Vagina (tissue), 2 donors: ENCODE data around the gene HLA-B. TPM values are rescaled to one million over a fixed set of nuclear protein-coding genes. Genes with fewer than 3 reads are reported as not detected.

Experiments
- DNase-seq, 2 donors: peaks; one replicate each; pipeline ENCODE4 v3.0.0-alpha.2; 2017; ENCODE audit errors: extremely low spot score in 2 of 2
- H3K27ac ChIP-seq: fragments of 200-600 bp; sonication (generic); one replicate; pipeline ENCODE4 v1.5.1; 2019
- H3K27me3 ChIP-seq: fragments of 200-600 bp; sonication (generic); one replicate; pipeline ENCODE4 v1.5.1; 2019
- H3K36me3 ChIP-seq, 2 donors: fragments of 200-600 bp; sonication (generic); one replicate each; pipeline ENCODE4 v1.5.1; 2017 to 2019
- H3K4me1 ChIP-seq: fragments of 200-600 bp; sonication (generic); one replicate; pipeline ENCODE4 v1.5.1; 2019
- H3K4me3 ChIP-seq, 2 donors: fragments of 200-600 bp; sonication (generic); 1 replicate in 1 of 2; 2 replicates in 1 of 2; pipeline ENCODE4 v1.5.1; 2016 to 2019
- H3K9me3 ChIP-seq: fragments of 200-600 bp; sonication (generic); one replicate; pipeline ENCODE4 v1.5.1; 2019
- CTCF ChIP-seq, 3 experiments: fragments of 450-650 bp in 2 of 3; fragments of 200-600 bp in 1 of 3; sonication (generic) in 1 of 3; IDR thresholded peaks; one replicate each; pipeline ENCODE4 v1.5.1; 2017 to 2019; ENCODE audit warnings: antibody characterized with exemption in 3 of 3, mild to moderate bottlenecking in 2 of 3, moderate library complexity in 2 of 3
- POLR2A ChIP-seq, 2 donors: fragments of 450-650 bp; IDR thresholded peaks; one replicate each; pipeline ENCODE4 v1.6.1; 2017; ENCODE audit warnings: antibody characterized with exemption in 2 of 2, mild to moderate bottlenecking in 2 of 2, moderate library complexity in 2 of 2
- POLR2AphosphoS5 ChIP-seq, 2 donors: sonication (generic); formaldehyde crosslinking; IDR thresholded peaks; one replicate each; pipeline ENCODE4 v1.9.0; 2017; ENCODE audit warnings: antibody characterized with exemption in 2 of 2, mild to moderate bottlenecking in 2 of 2, low read depth in 1 of 2; ENCODE audit not compliant: insufficient read depth in 1 of 2
- intact Hi-C: fragments of 100-400 bp; cut with DNase I; formaldehyde crosslinking; loops from one replicate; pipeline ENCODE4 v1.15.1; 2023
- total RNA-seq: library from RNA; depleted of rRNA; stranded (reverse); fragments of >200 nt; gene quantifications from one replicate; pipeline ENCODE4 v1.2.3, GENCODE V29; 2016

The HLA-B gene
- total RNA-seq, 1 donor from 2014 or later = 921 TPM

GRCh38 chr6:31332637-31333602 is 24.1 kb downstream of the HLA-B start:
- TF ChIP-seq CTCF (IDR thresholded peaks at IDR 0.05) (no peak), POLR2AphosphoS5 (IDR thresholded peaks at IDR 0.05; ENCODE audit: insufficient read depth in 1 of 2, low read depth in 1 of 2) (no peak), POLR2A (IDR thresholded peaks at IDR 0.05) (no peak)
- no peaks in the 10 kb centered on the region for H3K27me3 ChIP-seq

GRCh38 chr6:31328355-31328960 is 28.5 kb downstream of the HLA-B start:
- Histone ChIP-seq H3K27ac (no peak overlapping the region), H3K9me3 (no peaks in the 10 kb centered on the region), H3K27me3 (no peaks in the 10 kb centered on the region), H3K4me3 (no peak overlapping the region), H3K4me1 (no peaks in the 10 kb centered on the region), H3K36me3 (no peaks in the 10 kb centered on the region)
- intact Hi-C loops = no loop called here
- DNase-seq = no peak
- TF ChIP-seq POLR2AphosphoS5 (IDR thresholded peaks at IDR 0.05; ENCODE audit: insufficient read depth in 1 of 2, low read depth in 1 of 2) = no peak
- no peak for TF ChIP-seq CTCF (IDR thresholded peaks at IDR 0.05)
- TF ChIP-seq POLR2A (IDR thresholded peaks at IDR 0.05) = no peak

More at GRCh38 chr6:31332637-31333602, 24.1 kb downstream of the HLA-B start:
- no peaks in the 10 kb centered on the region for H3K4me1 ChIP-seq
- no peaks in the 10 kb centered on the region for H3K36me3 ChIP-seq
- intact Hi-C loops = no loop called here
- H3K4me3 ChIP-seq = no peak overlapping the region
- peaks cover 13% of the 10 kb centered on the region for H3K9me3 ChIP-seq
- no peak overlapping the region for H3K27ac ChIP-seq
- DNase-seq = no peak

- intact Hi-C loops = no loop called here
- Histone ChIP-seq H3K36me3 (no peaks in the 10 kb centered on the region), H3K4me3 (no peak overlapping the region), H3K27ac (no peak overlapping the region), H3K4me1 (no peaks in the 10 kb centered on the region), H3K9me3 (no peaks in the 10 kb centered on the region), H3K27me3 (no peaks in the 10 kb centered on the region)
- TF ChIP-seq POLR2AphosphoS5 (IDR thresholded peaks at IDR 0.05; ENCODE audit: insufficient read depth in 1 of 2, low read depth in 1 of 2) (no peak), CTCF (IDR thresholded peaks at IDR 0.05) (no peak), POLR2A (IDR thresholded peaks at IDR 0.05) (no peak)
- DNase-seq = no peak
Measured at GRCh38 chr6:31321820-31322219, 35.2 kb downstream of the HLA-B start.

- no peak for DNase-seq
- Histone ChIP-seq H3K27ac (no peak overlapping the region), H3K36me3 (no peaks in the 10 kb centered on the region), H3K4me3 (no peak overlapping the region), H3K9me3 (no peaks in the 10 kb centered on the region), H3K27me3 (no peaks in the 10 kb centered on the region), H3K4me1 (no peaks in the 10 kb centered on the region)
- TF ChIP-seq CTCF (IDR thresholded peaks at IDR 0.05) (no peak), POLR2A (IDR thresholded peaks at IDR 0.05) (no peak), POLR2AphosphoS5 (IDR thresholded peaks at IDR 0.05; ENCODE audit: insufficient read depth in 1 of 2, low read depth in 1 of 2) (no peak)
- intact Hi-C loops = no loop called here
Measured at GRCh38 chr6:31321005-31321707, 35.8 kb downstream of the HLA-B start.
